HFFc6 (cell line): ENCODE data around the gene BCAS1. TPM values are rescaled to one million over a fixed set of nuclear protein-coding genes. Genes with fewer than 3 reads are reported as not detected.
A peak's percentile ranks its signal among the peaks of the same experiment; 100 is the strongest.

ENCODE experiments used
- DNase-seq: peaks from one replicate; pipeline ENCODE4 v3.0.0-alpha.2; 2018
- H3K27ac Mint-ChIP-seq: 2 replicates; pipeline ENCODE4 v1.8.0; 2020; ENCODE audit warnings: mild to moderate bottlenecking, mixed read lengths
- H3K27me3 Mint-ChIP-seq: 2 replicates; pipeline ENCODE4 v1.8.0; 2021; ENCODE audit warnings: mild to moderate bottlenecking, moderate library complexity, mixed read lengths; ENCODE audit not compliant: insufficient read depth
- H3K36me3 Mint-ChIP-seq: 2 replicates; pipeline ENCODE4 v1.8.0; 2021; ENCODE audit warnings: low read depth, mixed read lengths
- H3K4me1 Mint-ChIP-seq: 2 replicates; pipeline ENCODE4 v1.8.0; 2020; ENCODE audit warnings: low read depth, mixed read lengths
- H3K4me3 Mint-ChIP-seq: 2 replicates; pipeline ENCODE4 v1.8.0; 2020; ENCODE audit warnings: mild to moderate bottlenecking, moderate library complexity, mixed read lengths
- H3K9me3 Mint-ChIP-seq: 2 replicates; pipeline ENCODE4 v1.8.0; 2020; ENCODE audit warnings: mild to moderate bottlenecking, mixed read lengths
- total RNA-seq, 6 experiments: library from RNA; stranded (reverse); fragmentation: NEBNext Ultra II Directional; extraction: Animal tissue kit (Norgen Biotek cat#: 25700); gene quantifications; 2 replicates in 1 of 6; 3 replicates in 5 of 6; pipeline ENCODE4 v1.2.3, GENCODE V29; 2021
- TF ChIP-seq, protein P1 (sequence below): fragments of 200-600 bp; sonication (generic); IDR thresholded peaks from 2 replicates; pipeline ENCODE4 v1.5.0; 2021; ENCODE audit warnings: antibody characterized with exemption, mild to moderate bottlenecking

The BCAS1 gene
- total RNA-seq, 6 experiments from 2014 or later = 0.07 TPM; not detected in 5

DNA sequence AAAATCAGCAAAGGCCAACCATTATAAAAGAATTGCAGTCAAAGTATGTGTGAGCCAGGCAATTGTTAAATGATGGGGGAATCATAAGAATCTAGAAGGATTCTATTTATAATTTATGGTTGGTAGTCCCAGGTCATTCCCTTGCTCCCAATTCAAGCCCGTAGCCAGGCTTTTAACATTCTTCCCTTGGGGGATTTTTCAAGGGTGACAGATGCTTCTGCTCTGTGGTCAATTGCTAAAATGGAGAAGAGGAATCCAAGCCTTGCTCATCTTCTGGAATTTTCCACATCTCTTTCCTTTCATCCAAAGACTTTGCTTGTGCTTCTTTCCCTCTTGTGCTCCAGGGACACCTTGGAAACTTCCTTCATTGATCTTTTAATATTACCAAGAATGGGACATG is 18.0 kb upstream of the BCAS1 start:
- DNase-seq = peak; percentile 22
- Mint-ChIP-seq H3K9me3 (no peaks in the 10 kb centered on the region), H3K27ac (no peak overlapping the region), H3K4me3 (no peak overlapping the region; the same call in 1 of the 2 replicates), H3K27me3 (peaks cover 11% of the 10 kb centered on the region), H3K4me1 (peaks cover 42% of the 10 kb centered on the region), H3K36me3 (no peaks in the 10 kb centered on the region)
- TF ChIP-seq, protein P1, sequence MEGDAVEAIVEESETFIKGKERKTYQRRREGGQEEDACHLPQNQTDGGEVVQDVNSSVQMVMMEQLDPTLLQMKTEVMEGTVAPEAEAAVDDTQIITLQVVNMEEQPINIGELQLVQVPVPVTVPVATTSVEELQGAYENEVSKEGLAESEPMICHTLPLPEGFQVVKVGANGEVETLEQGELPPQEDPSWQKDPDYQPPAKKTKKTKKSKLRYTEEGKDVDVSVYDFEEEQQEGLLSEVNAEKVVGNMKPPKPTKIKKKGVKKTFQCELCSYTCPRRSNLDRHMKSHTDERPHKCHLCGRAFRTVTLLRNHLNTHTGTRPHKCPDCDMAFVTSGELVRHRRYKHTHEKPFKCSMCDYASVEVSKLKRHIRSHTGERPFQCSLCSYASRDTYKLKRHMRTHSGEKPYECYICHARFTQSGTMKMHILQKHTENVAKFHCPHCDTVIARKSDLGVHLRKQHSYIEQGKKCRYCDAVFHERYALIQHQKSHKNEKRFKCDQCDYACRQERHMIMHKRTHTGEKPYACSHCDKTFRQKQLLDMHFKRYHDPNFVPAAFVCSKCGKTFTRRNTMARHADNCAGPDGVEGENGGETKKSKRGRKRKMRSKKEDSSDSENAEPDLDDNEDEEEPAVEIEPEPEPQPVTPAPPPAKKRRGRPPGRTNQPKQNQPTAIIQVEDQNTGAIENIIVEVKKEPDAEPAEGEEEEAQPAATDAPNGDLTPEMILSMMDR = no peak

GRCh38 chr20:54086507-54087039 is 16.2 kb upstream of the BCAS1 start:
- peak overlapping the region; percentile 81 for H3K27ac Mint-ChIP-seq
- peaks cover 42% of the 10 kb centered on the region for H3K4me1 Mint-ChIP-seq
- H3K36me3 Mint-ChIP-seq = no peaks in the 10 kb centered on the region

DNA sequence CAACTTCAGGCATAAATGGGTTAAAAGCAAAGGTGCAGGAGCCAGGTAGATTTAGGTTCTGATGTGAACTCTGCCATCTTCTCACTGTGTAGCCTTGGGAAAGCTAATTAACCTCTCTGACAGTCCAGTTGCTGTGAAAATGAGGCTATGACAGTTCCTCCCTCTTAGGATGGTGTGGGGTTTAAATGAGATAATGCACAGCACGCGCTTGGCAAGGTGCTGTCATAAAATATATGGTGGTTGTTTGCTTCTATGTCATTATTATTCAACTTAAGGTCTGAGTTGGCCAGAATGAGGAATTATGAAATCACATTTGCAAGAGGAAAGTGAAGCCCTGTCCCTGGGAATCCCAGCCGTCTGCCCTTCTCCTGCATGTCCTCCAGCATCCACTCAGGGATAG is 15.5 kb upstream of the BCAS1 start:
- TF ChIP-seq, protein P1 = no peak
- no peak overlapping the region for H3K27ac Mint-ChIP-seq
- H3K9me3 Mint-ChIP-seq = no peaks in the 10 kb centered on the region
- H3K27me3 Mint-ChIP-seq = peaks cover 8% of the 10 kb centered on the region
- H3K4me3 Mint-ChIP-seq = no peak overlapping the region
- H3K36me3 Mint-ChIP-seq = no peaks in the 10 kb centered on the region
- peaks cover 42% of the 10 kb centered on the region for H3K4me1 Mint-ChIP-seq
- DNase-seq = no peak

More at GRCh38 chr20:54086507-54087039, 16.2 kb upstream of the BCAS1 start:
- H3K27me3 Mint-ChIP-seq = peaks cover 11% of the 10 kb centered on the region
- H3K9me3 Mint-ChIP-seq = no peaks in the 10 kb centered on the region
- no peak for DNase-seq
- TF ChIP-seq, protein P1 = no peak
- peak overlapping the region; percentile 77; the same call in 1 of the 2 replicates for H3K4me3 Mint-ChIP-seq

- Mint-ChIP-seq H3K4me3 (no peak overlapping the region), H3K9me3 (no peaks in the 10 kb centered on the region), H3K27me3 (peaks cover 6% of the 10 kb centered on the region), H3K36me3 (no peaks in the 10 kb centered on the region), H3K27ac (no peak overlapping the region), H3K4me1 (peaks cover 42% of the 10 kb centered on the region)
- no peak for DNase-seq
- TF ChIP-seq, protein P1 = no peak
These were observed 15.0 kb upstream of the BCAS1 start for GRCh38 chr20:54085425-54085824.

DNA sequence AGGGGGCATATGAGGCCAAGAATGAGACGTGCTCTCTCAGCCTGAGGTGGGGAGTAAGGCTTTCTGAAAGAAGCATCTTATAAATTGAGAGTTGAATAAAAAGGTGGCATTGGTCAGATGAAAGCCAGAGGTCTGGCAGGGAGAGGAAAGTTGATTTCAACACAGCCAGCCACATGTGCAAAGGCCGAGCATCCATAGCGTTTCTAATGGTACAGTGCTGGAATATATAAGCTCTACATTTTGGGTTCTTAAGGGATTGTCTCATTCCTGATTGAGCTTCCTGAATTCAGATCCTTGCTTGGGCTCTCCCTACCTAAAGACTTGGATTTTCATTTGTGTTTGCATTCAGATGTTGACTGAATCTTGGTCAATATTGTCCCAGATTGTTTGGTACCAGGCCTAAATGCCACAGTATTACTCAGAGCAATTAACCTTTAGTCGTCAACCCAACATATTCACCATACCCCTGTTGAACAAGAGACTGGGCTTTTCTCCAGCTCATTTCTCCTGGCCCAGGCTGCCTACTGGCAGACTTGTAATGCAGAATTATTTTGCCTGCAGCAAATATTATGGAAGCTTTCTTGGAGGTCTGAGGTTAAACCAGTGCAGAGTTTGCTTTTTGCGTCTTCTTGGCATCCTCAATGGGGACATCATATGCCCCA is 14.5 kb upstream of the BCAS1 start:
- Mint-ChIP-seq H3K4me3 (no peak overlapping the region), H3K9me3 (no peaks in the 10 kb centered on the region)
- DNase-seq = peak; percentile 35

More for the DNA sequence above, 14.5 kb upstream of the BCAS1 start:
- H3K4me1 Mint-ChIP-seq = peaks cover 42% of the 10 kb centered on the region
- peaks cover 4% of the 10 kb centered on the region for H3K27me3 Mint-ChIP-seq
- no peaks in the 10 kb centered on the region for H3K36me3 Mint-ChIP-seq
- TF ChIP-seq, protein P1 = no peak
- no peak overlapping the region for H3K27ac Mint-ChIP-seq
